GM12878 (cell line): ENCODE data around the gene TEX264. TPM values are rescaled to one million over a fixed set of nuclear protein-coding genes. Genes with fewer than 3 reads are reported as not detected.

Experiments
- ATAC-seq: fragments of 200-7000 bp; cut with Tn5 transposase; 3 replicates; pipeline ENCODE4 v1.9.1; 2020; ENCODE audit warnings: mild to moderate bottlenecking, moderate library complexity
- BruUV-seq: library from RNA; stranded (reverse); fragments of 400-500 nt; replicated peaks from 2 replicates; lab custom pipeline; 2021; lab: Mats Ljungman, UMichigan
- CTCF ChIA-PET: fragments of 300-600 bp; sonication (Branson Sonifier 250); formaldehyde crosslinking; extraction: SDS; loops from one replicate; lab custom pipeline; 2021; ENCODE audit warnings: inconsistent platforms; lab: Yijun Ruan, JAX
- POLR2A ChIA-PET: fragments of 350-600 bp; formaldehyde crosslinking; extraction: SDS; loops from one replicate; lab custom pipeline; 2021; ENCODE audit warnings: inconsistent platforms; lab: Charles Lee
- RAD21 ChIA-PET: fragments of 300-600 bp; sonication (Branson Sonifier 250); formaldehyde crosslinking; loops from one replicate; lab custom pipeline; 2023; ENCODE audit warnings: antibody characterized with exemption; ENCODE audit not compliant: unreplicated experiment; lab: Charles Lee
- SMC1A ChIA-PET: fragments of 300-600 bp; sonication (Branson Sonifier 250); formaldehyde crosslinking; loops from one replicate; lab custom pipeline; 2023; ENCODE audit not compliant: unreplicated experiment, uncharacterized antibody; lab: Charles Lee
- DNase-seq: peaks from one replicate; pipeline ENCODE4 v3.0.0-alpha.2; 2011; ENCODE audit warnings: low read depth, low spot score
- FAIRE-seq: peaks from 3 replicates; lab custom pipeline; 2011; peaks lifted over from hg19 to GRCh38; lab: Jason Lieb, UNC
- H2AFZ ChIP-seq: 2 replicates; pipeline ENCODE4 v1.6.0; 2011; ENCODE audit warnings: low read depth, low read length, control low read depth; ENCODE audit not compliant: control insufficient read depth
- H3K27ac ChIP-seq: 2 replicates; pipeline ENCODE4 v1.5.1; 2011; ENCODE audit warnings: control low read depth; ENCODE audit not compliant: control insufficient read depth, insufficient read depth
- H3K27me3 ChIP-seq, 2 experiments: replicated peaks in 1 of 2; 2 replicates each; pipeline versions ENCODE4 v1.6.0 to v1.6.1; 2011; ENCODE audit warnings: low read length in 1 of 2; ENCODE audit not compliant: control insufficient read depth in 2 of 2, insufficient read depth in 2 of 2
- H3K36me3 ChIP-seq, 2 experiments: 2 replicates each; pipeline ENCODE4 v1.5.1; 2011; ENCODE audit warnings: low read length in 1 of 2; ENCODE audit not compliant: control insufficient read depth in 2 of 2, insufficient read depth in 2 of 2
- H3K4me1 ChIP-seq: 2 replicates; pipeline ENCODE4 v1.6.1; 2011; ENCODE audit warnings: mild to moderate bottlenecking, low read length, moderate library complexity, mixed read lengths; ENCODE audit not compliant: control insufficient read depth, insufficient read depth
- H3K4me2 ChIP-seq: 2 replicates; pipeline ENCODE4 v1.6.0; 2011; ENCODE audit warnings: control low read depth; ENCODE audit not compliant: control insufficient read depth, insufficient read depth
- H3K4me3 ChIP-seq: fragments of 200-600 bp; sonication (generic); 2 replicates; pipeline ENCODE4 v1.5.1; 2016
- H3K79me2 ChIP-seq: 2 replicates; pipeline ENCODE4 v1.6.0; 2011; ENCODE audit warnings: low read length; ENCODE audit not compliant: control insufficient read depth, insufficient read depth
- H3K9ac ChIP-seq: 2 replicates; pipeline ENCODE4 v1.8.0; 2011; ENCODE audit warnings: low read length, control low read depth, mixed read lengths; ENCODE audit not compliant: control insufficient read depth, insufficient read depth
- H3K9me3 ChIP-seq: replicated peaks from 3 replicates; pipeline ENCODE4 v1.5.1; 2011; ENCODE audit warnings: mild to moderate bottlenecking, low read length; ENCODE audit not compliant: control insufficient read depth, insufficient read depth
- H4K20me1 ChIP-seq: 2 replicates; pipeline ENCODE4 v1.6.0; 2011; ENCODE audit not compliant: control insufficient read depth, insufficient read depth
- SP1 ChIP-seq: IDR thresholded peaks from one replicate; pipeline ENCODE4 v1.6.1; 2011; ENCODE audit warnings: low read depth, low read length
- SRF ChIP-seq, 2 experiments: IDR thresholded peaks; 2 replicates each; pipeline ENCODE4 v1.6.1; 2011; ENCODE audit warnings: low read depth in 2 of 2, low read length in 2 of 2, mild to moderate bottlenecking in 1 of 2, moderate library complexity in 1 of 2
- WGBS: methylation state at CpG from one replicate; pipeline ENCODE4 v1.1.6; 2016; ENCODE audit warnings: low lambda C conversion rate; ENCODE audit not compliant: insufficient replicate concordance, insufficient coverage; ENCODE audit errors: missing lambda C conversion rate; 5-methylcytosine and 5-hydroxymethylcytosine counted together
- in situ Hi-C: fragments of 300-500 bp; cut with MboI; formaldehyde crosslinking; loops from 9 replicates; pipeline ENCODE4 v1.14.3; 2018; ENCODE audit warnings: mixed read lengths
- intact Hi-C: fragments of 100-400 bp; cut with micrococcal nuclease; formaldehyde crosslinking; loops from one replicate; pipeline ENCODE4 v1.14.2; 2022; ENCODE audit not compliant: unreplicated experiment
- polyA plus RNA-seq, 11 experiments: library from polyadenylated mRNA; depleted of rRNA in 4 of 11; unstranded in 6 of 11; stranded (reverse) in 5 of 11; fragments of >200 nt; fragmentation: Nextera tagmentation in 4 of 11; fragmentation: Illumina TruSeq in 1 of 11; extraction: Ambion mirVana in 4 of 11; extraction: Trizol in 1 of 11; gene quantifications; 1 replicate in 1 of 11; 2 replicates in 10 of 11; pipeline versions ENCODE4 v1.2.1 to v1.2.3, GENCODE V29; 2011 to 2016; ENCODE audit warnings: inconsistent platforms in 2 of 11, missing spikeins in 2 of 11, low read depth in 1 of 11
- total RNA-seq, 4 experiments: library from RNA; depleted of rRNA in 3 of 4; stranded (reverse); fragments of >200 nt in 3 of 4; fragmentation: Illumina TruSeq in 1 of 4; extraction: Trizol in 1 of 4; gene quantifications; 2 replicates each; pipeline versions ENCODE4 v1.2.1 to v1.2.3, GENCODE V29; 2013 to 2021
- TF ChIP-seq, protein P1 (sequence below), 3 experiments: IDR thresholded peaks in 2 of 3; conservative IDR thresholded peaks in 1 of 3; 2 replicates each; pipeline ENCODE4 v1.5.1; 2011; ENCODE audit warnings: low read depth in 3 of 3, low read length in 3 of 3, mild to moderate bottlenecking in 3 of 3, control low read depth in 2 of 3, moderate library complexity in 2 of 3, inconsistent platforms in 1 of 3, mixed read lengths in 1 of 3; ENCODE audit not compliant: control insufficient read depth in 2 of 3, insufficient read depth in 1 of 3; ENCODE audit errors: extremely low read depth in 1 of 3

Gene TEX264
- total and polyA plus RNA-seq, 10 of the 15 experiments (the other 5 are each of a cell fraction or from before 2014, with no cell fraction given) = 3.6 to 63.0 (median 52.4) TPM

- Histone ChIP-seq H3K79me2 (no peaks in the 10 kb centered on the region), H3K27me3 (no peaks in the 10 kb centered on the region), H3K27ac (no peak overlapping the region), H2AFZ (no peak overlapping the region), H3K4me1 (no peaks in the 10 kb centered on the region), H3K9me3 (no peaks in the 10 kb centered on the region), H3K36me3 (no peaks in the 10 kb centered on the region; a peak in 2 of 4 replicates), H3K4me3 (no peak overlapping the region), H3K4me2 (no peak overlapping the region), H3K9ac (no peak overlapping the region), H4K20me1 (no peaks in the 10 kb centered on the region)
- peak; percentile 67 for ATAC-seq
- ChIA-PET POLR2A (no interaction called here), CTCF (interaction anchor here (0.8 to 1.8 kb wide), 4 partner anchors 8 to 95 kb away, joined by 3 to 7 read pairs (median 4); no protein-coding TSS in a partner anchor), SMC1A (interaction anchor here (1.3 kb wide), 1 partner anchor 89 kb away, joined by 4 read pairs; no protein-coding TSS in a partner anchor), RAD21 (interaction anchor here (0.9 to 1.5 kb wide), 3 partner anchors 88 to 208 kb away, joined by 3 to 4 read pairs (median 4); no protein-coding TSS in a partner anchor)
- no TSS peak for BruUV-seq
- in situ Hi-C loops = no loop called here
- intact Hi-C loops = no loop called here
- 46% methylated on average over 10 of the region's 10 CpGs for WGBS
- TF ChIP-seq, protein P1, sequence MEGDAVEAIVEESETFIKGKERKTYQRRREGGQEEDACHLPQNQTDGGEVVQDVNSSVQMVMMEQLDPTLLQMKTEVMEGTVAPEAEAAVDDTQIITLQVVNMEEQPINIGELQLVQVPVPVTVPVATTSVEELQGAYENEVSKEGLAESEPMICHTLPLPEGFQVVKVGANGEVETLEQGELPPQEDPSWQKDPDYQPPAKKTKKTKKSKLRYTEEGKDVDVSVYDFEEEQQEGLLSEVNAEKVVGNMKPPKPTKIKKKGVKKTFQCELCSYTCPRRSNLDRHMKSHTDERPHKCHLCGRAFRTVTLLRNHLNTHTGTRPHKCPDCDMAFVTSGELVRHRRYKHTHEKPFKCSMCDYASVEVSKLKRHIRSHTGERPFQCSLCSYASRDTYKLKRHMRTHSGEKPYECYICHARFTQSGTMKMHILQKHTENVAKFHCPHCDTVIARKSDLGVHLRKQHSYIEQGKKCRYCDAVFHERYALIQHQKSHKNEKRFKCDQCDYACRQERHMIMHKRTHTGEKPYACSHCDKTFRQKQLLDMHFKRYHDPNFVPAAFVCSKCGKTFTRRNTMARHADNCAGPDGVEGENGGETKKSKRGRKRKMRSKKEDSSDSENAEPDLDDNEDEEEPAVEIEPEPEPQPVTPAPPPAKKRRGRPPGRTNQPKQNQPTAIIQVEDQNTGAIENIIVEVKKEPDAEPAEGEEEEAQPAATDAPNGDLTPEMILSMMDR (IDR thresholded peaks at IDR 0.05 in 2 of 3, conservative IDR thresholded peaks at IDR 0.05 in 1 of 3; ENCODE audit: control insufficient read depth in 2 of 3, extremely low read depth in 1 of 3, insufficient read depth in 1 of 3, low read depth in 3 of 3, low read length in 3 of 3) = peak in 1 of 3 experiments; percentile 20; a peak in 1 of 6 replicates
- TF ChIP-seq SRF (IDR thresholded peaks at IDR 0.05; ENCODE audit: low read depth in 2 of 2, low read length in 2 of 2) (no peak), SP1 (no peak)
- DNase-seq = no peak
- no peak for FAIRE-seq
Observed at GRCh38 chr3:51710631-51711351, 39.7 kb downstream of the TEX264 start.
